B cell (primary cell): ENCODE measurements around the gene TMSB15B. TPM values are rescaled to one million over a fixed set of nuclear protein-coding genes. Genes with fewer than 3 reads are reported as not detected.

Experiments
- ATAC-seq: fragments of 200-7000 bp; cut with Tn5 transposase; one replicate; pipeline ENCODE4 v1.10.0; 2021; ENCODE audit warnings: low read depth, mild to moderate bottlenecking, moderate number of reproducible peaks, moderate library complexity
- CTCF ChIA-PET: fragments of 350-600 bp; sonication (Branson Sonifier 250); formaldehyde crosslinking; loops from one replicate; lab custom pipeline; 2021; ENCODE audit warnings: antibody characterized with exemption, inconsistent platforms; lab: Charles Lee
- POLR2A ChIA-PET: fragments of 350-600 bp; sonication (Branson Sonifier 250); formaldehyde crosslinking; loops from one replicate; lab custom pipeline; 2021; ENCODE audit warnings: antibody characterized with exemption; lab: Charles Lee
- DNase-seq: peaks from one replicate; pipeline ENCODE4 v3.0.0; 2013
- H2AFZ ChIP-seq: 2 replicates; pipeline ENCODE4 v1.6.1; 2012; ENCODE audit warnings: mild to moderate bottlenecking, low read depth, low read length; ENCODE audit not compliant: insufficient read depth, poor library complexity, severe bottlenecking
- H3K27ac ChIP-seq, 2 donors: 1 replicate in 1 of 2; 2 replicates in 1 of 2; pipeline ENCODE4 v1.5.1; 2012 to 2013; ENCODE audit warnings: low read length in 2 of 2, mild to moderate bottlenecking in 2 of 2, moderate library complexity in 1 of 2
- H3K27me3 ChIP-seq, 4 experiments: fragments of 200-600 bp in 1 of 4; sonication (generic) in 1 of 4; replicated peaks in 1 of 4; 1 replicate in 2 of 4; 2 replicates in 2 of 4; pipeline versions ENCODE4 v1.6.1 to v1.7.0; 2013 to 2016; ENCODE audit warnings: low read length in 3 of 4, mild to moderate bottlenecking in 2 of 4, mixed read lengths in 1 of 4, moderate library complexity in 1 of 4; ENCODE audit not compliant: insufficient read depth in 4 of 4, control insufficient read depth in 3 of 4; ENCODE audit errors: control extremely low read depth in 1 of 4
- H3K36me3 ChIP-seq, 2 experiments: replicated peaks in 1 of 2; 1 replicate in 1 of 2; 2 replicates in 1 of 2; pipeline versions ENCODE4 v1.6.1 to v1.7.1; 2013; ENCODE audit warnings: low read length in 1 of 2; ENCODE audit not compliant: insufficient read depth in 2 of 2, control insufficient read depth in 1 of 2; ENCODE audit errors: control extremely low read depth in 1 of 2, extremely low read depth in 1 of 2
- H3K4me1 ChIP-seq, 2 donors: fragments of 200-600 bp in 1 of 2; sonication (generic) in 1 of 2; 1 replicate in 1 of 2; 2 replicates in 1 of 2; pipeline versions ENCODE4 v1.5.1 to v1.6.1; 2013 to 2017; ENCODE audit warnings: low read length in 2 of 2; ENCODE audit not compliant: control insufficient read depth in 2 of 2, insufficient read depth in 2 of 2
- H3K4me2 ChIP-seq: replicated peaks from 2 replicates; pipeline ENCODE3; 2012; ENCODE audit warnings: mild to moderate bottlenecking, low read depth, low read length; ENCODE audit not compliant: poor library complexity, severe bottlenecking
- H3K4me3 ChIP-seq, 5 experiments: fragments of 200-600 bp in 1 of 5; sonication (generic) in 1 of 5; 1 replicate in 3 of 5; 2 replicates in 2 of 5; pipeline versions ENCODE4 v1.5.1 to v1.7.0; 2011 to 2016; ENCODE audit warnings: low read length in 4 of 5, mild to moderate bottlenecking in 4 of 5, low read depth in 2 of 5, control low read depth in 1 of 5, moderate library complexity in 1 of 5; ENCODE audit not compliant: insufficient read depth in 1 of 5; ENCODE audit errors: control extremely low read depth in 1 of 5, extremely low read depth in 1 of 5
- H3K79me2 ChIP-seq: fragments of 200-600 bp; sonication (generic); one replicate; pipeline ENCODE4 v1.6.0; 2016; ENCODE audit warnings: low read length; ENCODE audit not compliant: control insufficient read depth, insufficient read depth
- H3K9ac ChIP-seq: fragments of 200-600 bp; sonication (generic); 2 replicates; pipeline ENCODE4 v1.6.1; 2017; ENCODE audit warnings: mild to moderate bottlenecking, low read length, moderate library complexity
- H3K9me3 ChIP-seq, 3 donors: one replicate each; pipeline versions ENCODE4 v1.6.1 to v1.7.1; 2013; ENCODE audit warnings: low read length in 2 of 3; ENCODE audit not compliant: control insufficient read depth in 2 of 3, insufficient read depth in 1 of 3; ENCODE audit errors: control extremely low read depth in 1 of 3
- H4K20me1 ChIP-seq: 2 replicates; pipeline ENCODE4 v1.6.0; 2012; ENCODE audit warnings: mild to moderate bottlenecking, low read length; ENCODE audit not compliant: insufficient read depth, control insufficient read depth, poor library complexity, severe bottlenecking
- H3K27ac Mint-ChIP-seq: one replicate; pipeline ENCODE4 v1.8.0; 2021; ENCODE audit warnings: mixed read lengths
- H3K27me3 Mint-ChIP-seq: one replicate; pipeline ENCODE4 v1.8.0; 2021; ENCODE audit warnings: mixed read lengths
- H3K4me1 Mint-ChIP-seq: one replicate; pipeline ENCODE4 v1.8.0; 2021; ENCODE audit warnings: mixed read lengths
- H3K4me3 Mint-ChIP-seq: one replicate; pipeline ENCODE4 v1.8.0; 2021; ENCODE audit warnings: mixed read lengths
- H3K9me3 Mint-ChIP-seq: one replicate; pipeline ENCODE4 v1.8.0; 2022; ENCODE audit warnings: mixed read lengths; ENCODE audit not compliant: insufficient read depth
- CTCF ChIP-seq: fragments of 200-600 bp; IDR thresholded peaks from one replicate; pipeline ENCODE4 v1.8.0; 2022; ENCODE audit warnings: antibody characterized with exemption, mild to moderate bottlenecking
- EZH2 ChIP-seq: IDR thresholded peaks from 2 replicates; pipeline ENCODE4 v1.6.1; 2012; ENCODE audit warnings: borderline replicate concordance, low read depth, mild to moderate bottlenecking, moderate library complexity, low read length; ENCODE audit not compliant: insufficient read depth, poor library complexity, severe bottlenecking
- WGBS: methylation state at CpG from one replicate; pipeline ENCODE4 v1.1.5; 2013; ENCODE audit warnings: missing lambda C conversion rate; ENCODE audit not compliant: insufficient coverage; 5-methylcytosine and 5-hydroxymethylcytosine counted together
- intact Hi-C: fragments of 100-400 bp; cut with micrococcal nuclease; formaldehyde crosslinking; loops from one replicate; pipeline ENCODE4 v1.10.0; 2022
- polyA plus RNA-seq: library from polyadenylated mRNA; depleted of rRNA; stranded (reverse); fragments of >200 nt; gene quantifications from 2 replicates; pipeline ENCODE4 v1.2.3, GENCODE V29; 2012
- total RNA-seq, 2 donors: library from RNA; stranded (reverse); fragments of 120-200 nt in 1 of 2; gene quantifications; 1 replicate in 1 of 2; 2 replicates in 1 of 2; pipeline versions ENCODE4 v1.2.3 to v1.2.4, GENCODE V29; 2013 to 2022

TMSB15B gene
- total and polyA plus RNA-seq, 2 donors (not counting 1 experiment from before 2014, with no cell fraction given) = 7.6 to 8.6 TPM

GRCh38 chrX:103941201-103941975, 21.0 kb upstream of the TMSB15B start:
- ATAC-seq (no peak), DNase-seq (peak; percentile 37)
- no peaks in the 10 kb centered on the region for H3K27me3 ChIP-seq
- H3K27ac ChIP-seq = no peak overlapping the region
- no peaks in the 10 kb centered on the region for H3K79me2 ChIP-seq
- no peaks in the 10 kb centered on the region for H3K36me3 ChIP-seq
- H3K27me3 Mint-ChIP-seq = no peaks in the 10 kb centered on the region
- ChIA-PET POLR2A (no interaction called here), CTCF (interaction anchor here (1.0 to 5.5 kb wide), 3 partner anchors 9 to 97 kb away, joined by 3 to 30 read pairs (median 4); no protein-coding TSS in a partner anchor)
- H3K9me3 ChIP-seq = no peaks in the 10 kb centered on the region
- no peak overlapping the region for H3K9ac ChIP-seq
- intact Hi-C loops = loop anchor here (1.0 kb wide), 2 partner anchors 22 to 96 kb away; no protein-coding TSS in a partner anchor
- no peak for TF ChIP-seq EZH2
- peak; percentile 65 for TF ChIP-seq CTCF
- H3K4me2 ChIP-seq = no peak overlapping the region
- no peaks in the 10 kb centered on the region for H3K4me1 ChIP-seq
- no peak overlapping the region for H3K4me3 Mint-ChIP-seq
- no peak overlapping the region for H3K27ac Mint-ChIP-seq
- H3K9me3 Mint-ChIP-seq = no peaks in the 10 kb centered on the region
- WGBS = no CpG with 5 or more reads among the region's 3 CpGs
- no peaks in the 10 kb centered on the region for H4K20me1 ChIP-seq
- H2AFZ ChIP-seq = no peak overlapping the region
- no peak overlapping the region for H3K4me3 ChIP-seq
- H3K4me1 Mint-ChIP-seq = peaks cover 15% of the 10 kb centered on the region

DNA sequence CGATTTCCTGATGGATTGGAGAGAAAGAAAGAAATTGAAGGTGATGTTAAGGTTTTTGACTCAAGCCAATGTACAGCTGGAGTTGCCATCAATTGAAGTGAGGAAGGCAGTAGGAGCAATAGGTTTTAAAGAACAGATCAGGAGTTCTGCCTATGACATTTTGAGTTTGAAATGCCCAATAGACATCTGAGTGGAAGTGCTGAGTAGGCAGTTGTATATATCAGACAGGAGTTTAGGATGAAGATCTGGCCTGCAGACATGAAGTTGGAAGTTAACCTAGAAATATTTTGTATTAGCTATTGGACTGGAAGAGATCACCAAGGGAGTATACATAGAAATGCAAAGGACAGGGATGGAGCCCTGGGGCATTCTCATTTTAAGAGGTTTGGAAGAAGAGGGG, 12.9 kb upstream of the TMSB15B start:
- TF ChIP-seq EZH2 (no peak), CTCF (no peak)
- Histone ChIP-seq H4K20me1 (no peaks in the 10 kb centered on the region), H3K79me2 (no peaks in the 10 kb centered on the region), H3K4me3 (no peak overlapping the region), H3K27ac (no peak overlapping the region), H3K9ac (no peak overlapping the region), H3K4me2 (no peak overlapping the region), H3K4me1 (no peaks in the 10 kb centered on the region), H3K9me3 (no peaks in the 10 kb centered on the region), H3K27me3 (no peaks in the 10 kb centered on the region), H3K36me3 (no peaks in the 10 kb centered on the region), H2AFZ (no peak overlapping the region)
- 83% methylated on average over 1 of the region's 1 CpG for WGBS
- ChIA-PET CTCF (no interaction called here), POLR2A (no interaction called here)
- intact Hi-C loops = no loop called here
- DNase-seq (no peak), ATAC-seq (no peak)
- no peak overlapping the region for H3K4me3 Mint-ChIP-seq
- H3K27me3 Mint-ChIP-seq = no peaks in the 10 kb centered on the region
- no peaks in the 10 kb centered on the region for H3K4me1 Mint-ChIP-seq
- no peaks in the 10 kb centered on the region for H3K9me3 Mint-ChIP-seq
- no peak overlapping the region for H3K27ac Mint-ChIP-seq
